Adipocyte (in vitro differentiated cells): ENCODE data around the gene DUOX1.

Experiments used
- DNase-seq: peaks from one replicate; pipeline ENCODE4 v3.0.0-alpha.2; 2015; ENCODE audit warnings: low read depth
- H3K27me3 ChIP-seq: replicated peaks from 2 replicates; pipeline ENCODE4 v1.7.0; 2013; ENCODE audit warnings: mild to moderate bottlenecking, low read length, moderate library complexity; ENCODE audit not compliant: control insufficient read depth, insufficient read depth
- H3K36me3 ChIP-seq: 2 replicates; pipeline ENCODE4 v1.7.0; 2013; ENCODE audit warnings: low read length, mild to moderate bottlenecking, moderate library complexity; ENCODE audit not compliant: control insufficient read depth, insufficient read depth, severe bottlenecking
- H3K4me1 ChIP-seq: 2 replicates; pipeline ENCODE4 v1.7.0; 2013; ENCODE audit warnings: mild to moderate bottlenecking, low read length, moderate library complexity; ENCODE audit not compliant: control insufficient read depth, insufficient read depth
- H3K4me3 ChIP-seq: 2 replicates; pipeline ENCODE4 v1.7.0; 2013; ENCODE audit warnings: mild to moderate bottlenecking, low read length, moderate library complexity
- H3K9ac ChIP-seq: 2 replicates; pipeline ENCODE4 v1.7.0; 2013; ENCODE audit warnings: mild to moderate bottlenecking, low read length, moderate library complexity
- H3K9me3 ChIP-seq: 2 replicates; pipeline ENCODE4 v1.7.0; 2013; ENCODE audit warnings: mild to moderate bottlenecking, low read length, moderate library complexity; ENCODE audit not compliant: control insufficient read depth

Gene DUOX1

DNA sequence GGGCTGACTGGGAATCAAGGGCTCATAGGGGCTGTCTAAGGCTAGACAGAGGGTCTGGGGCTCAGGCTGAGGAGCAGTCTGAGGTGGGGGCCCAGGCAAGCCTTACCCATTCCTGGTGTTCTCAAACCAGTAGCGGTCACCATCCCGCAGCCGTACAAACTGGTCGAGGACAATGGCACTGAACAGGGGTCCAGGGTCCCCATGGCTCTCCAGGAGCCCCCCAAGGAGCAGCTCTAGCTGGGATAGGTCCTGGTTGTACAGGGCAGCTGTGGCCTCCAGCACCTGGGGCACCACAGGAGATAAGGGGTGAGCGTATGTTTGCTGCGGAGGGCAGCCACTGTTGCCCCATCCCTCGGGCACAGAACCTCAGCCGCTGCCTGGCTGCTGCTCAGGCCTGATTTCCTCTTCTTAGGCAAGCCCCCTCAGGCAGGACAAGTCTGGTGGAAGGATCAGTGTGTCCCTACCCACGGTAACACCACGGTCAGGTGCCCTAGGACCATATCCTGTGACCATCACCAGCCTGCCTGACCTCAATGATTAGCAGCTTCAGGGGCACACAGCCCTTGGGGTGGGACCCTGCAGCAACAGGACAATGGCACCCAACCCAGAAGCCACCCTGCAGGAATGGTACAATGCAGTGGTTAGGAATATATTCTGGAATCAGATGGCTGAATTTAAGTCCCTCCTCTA is 21.7 kb upstream of the DUOX1 start:
- Histone ChIP-seq H3K4me3 (no peak overlapping the region), H3K9me3 (no peaks in the 10 kb centered on the region), H3K9ac (no peak overlapping the region), H3K27me3 (peaks cover 61% of the 10 kb centered on the region), H3K4me1 (peaks cover 4% of the 10 kb centered on the region), H3K36me3 (no peaks in the 10 kb centered on the region)
- DNase-seq, result no peak

DNA sequence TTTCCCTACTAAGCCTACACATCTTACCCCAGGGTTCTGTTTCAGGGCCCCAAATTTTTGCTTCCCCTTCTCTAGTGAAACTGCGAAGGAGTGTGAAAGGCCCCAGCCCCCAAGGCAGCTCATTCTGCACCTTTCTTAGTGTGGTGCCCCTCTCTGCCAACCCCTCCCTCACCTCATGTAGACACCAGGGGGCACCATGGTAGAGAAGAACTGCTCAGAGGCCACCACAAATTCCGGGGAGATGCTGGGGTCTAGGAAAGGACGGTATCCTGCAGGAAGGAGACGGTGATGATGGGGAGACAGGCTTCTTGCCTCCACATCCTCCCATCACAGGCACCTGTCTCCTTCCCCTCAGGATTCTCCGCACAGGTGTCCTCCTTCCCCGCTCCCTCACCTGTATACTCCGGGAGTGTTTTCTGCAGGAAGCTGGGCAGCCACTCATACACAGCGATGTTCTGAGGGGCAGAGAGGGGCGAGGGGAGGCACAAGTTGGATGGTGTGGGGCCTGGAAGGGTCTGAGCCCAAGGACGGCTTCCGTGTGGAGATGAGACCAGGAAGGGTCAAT is 19.5 kb upstream of the DUOX1 start:
- H3K4me3 ChIP-seq, result no peak overlapping the region
- H3K9me3 ChIP-seq, result no peaks in the 10 kb centered on the region
- peaks cover 4% of the 10 kb centered on the region for H3K4me1 ChIP-seq
- H3K27me3 ChIP-seq, result peaks cover 70% of the 10 kb centered on the region
- H3K9ac ChIP-seq, result no peak overlapping the region
- no peaks in the 10 kb centered on the region for H3K36me3 ChIP-seq
- DNase-seq, result no peak

DNA sequence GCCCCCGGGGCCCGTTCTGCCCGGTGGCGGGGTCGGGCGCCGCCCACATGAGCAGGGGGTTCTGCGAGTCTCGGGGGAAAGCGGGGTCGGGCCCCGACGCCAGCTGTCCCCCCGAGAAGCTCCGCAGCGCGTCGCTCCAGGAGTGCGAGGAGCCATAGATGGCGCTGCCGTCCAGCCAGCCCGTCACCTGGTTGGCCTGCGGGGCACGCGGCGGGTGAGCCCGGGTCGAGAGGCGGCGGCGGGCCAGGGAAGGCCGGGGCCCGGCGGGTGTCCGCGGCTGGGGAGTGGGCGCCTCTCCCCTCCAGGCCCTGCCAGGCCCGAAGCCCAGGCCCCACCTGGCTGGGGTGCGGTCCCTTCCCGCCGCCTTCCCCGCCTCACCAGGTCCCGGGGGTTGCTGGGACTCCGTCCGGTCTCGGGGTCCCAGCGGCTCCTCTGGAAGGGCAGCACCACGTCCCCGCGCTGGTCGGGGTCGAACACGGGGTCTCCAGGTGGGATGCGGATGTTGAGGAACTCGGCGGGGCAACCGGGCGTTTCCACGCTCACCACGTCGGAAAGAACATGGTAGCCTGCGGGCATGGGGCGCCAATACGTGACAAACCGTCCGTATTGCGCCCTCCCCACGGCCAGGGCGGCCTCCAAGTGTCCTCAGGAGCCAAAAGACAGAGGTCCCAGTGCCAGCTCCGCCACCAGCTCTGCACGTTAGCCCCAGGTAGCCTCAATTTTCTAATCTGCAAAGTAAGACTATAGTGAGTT is 18.2 kb upstream of the DUOX1 start:
- Histone ChIP-seq H3K9me3 (no peaks in the 10 kb centered on the region), H3K36me3 (no peaks in the 10 kb centered on the region), H3K4me3 (no peak overlapping the region), H3K9ac (no peak overlapping the region), H3K27me3 (peaks cover 76% of the 10 kb centered on the region), H3K4me1 (peaks cover 4% of the 10 kb centered on the region)
- DNase-seq, result no peak

DNA sequence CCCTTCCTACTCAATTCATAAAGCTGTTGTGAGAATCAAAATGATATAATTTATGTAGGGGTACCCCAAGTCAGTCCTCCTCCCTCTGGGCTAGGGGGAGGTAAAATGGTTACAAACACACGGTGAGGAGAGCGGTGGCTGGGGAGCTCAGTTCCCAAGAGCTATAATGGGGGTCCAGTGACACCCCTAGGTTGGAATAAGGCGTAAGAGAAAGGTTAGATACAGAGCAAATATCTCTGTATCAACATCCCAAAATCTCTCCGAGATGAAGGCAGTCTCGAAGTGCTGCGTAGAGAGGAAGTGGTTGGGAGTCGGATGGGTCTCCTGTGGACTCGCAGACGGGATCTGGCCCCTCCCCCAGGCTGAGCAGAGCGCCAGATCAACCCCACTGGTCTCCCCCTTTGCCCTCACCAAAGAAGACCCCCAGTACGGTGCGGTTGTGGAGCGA is 17.6 kb upstream of the DUOX1 start:
- Histone ChIP-seq H3K27me3 (peaks cover 76% of the 10 kb centered on the region), H3K9me3 (no peaks in the 10 kb centered on the region), H3K9ac (no peak overlapping the region), H3K36me3 (no peaks in the 10 kb centered on the region), H3K4me3 (no peak overlapping the region), H3K4me1 (peaks cover 4% of the 10 kb centered on the region)
- DNase-seq, result no peak

DNA sequence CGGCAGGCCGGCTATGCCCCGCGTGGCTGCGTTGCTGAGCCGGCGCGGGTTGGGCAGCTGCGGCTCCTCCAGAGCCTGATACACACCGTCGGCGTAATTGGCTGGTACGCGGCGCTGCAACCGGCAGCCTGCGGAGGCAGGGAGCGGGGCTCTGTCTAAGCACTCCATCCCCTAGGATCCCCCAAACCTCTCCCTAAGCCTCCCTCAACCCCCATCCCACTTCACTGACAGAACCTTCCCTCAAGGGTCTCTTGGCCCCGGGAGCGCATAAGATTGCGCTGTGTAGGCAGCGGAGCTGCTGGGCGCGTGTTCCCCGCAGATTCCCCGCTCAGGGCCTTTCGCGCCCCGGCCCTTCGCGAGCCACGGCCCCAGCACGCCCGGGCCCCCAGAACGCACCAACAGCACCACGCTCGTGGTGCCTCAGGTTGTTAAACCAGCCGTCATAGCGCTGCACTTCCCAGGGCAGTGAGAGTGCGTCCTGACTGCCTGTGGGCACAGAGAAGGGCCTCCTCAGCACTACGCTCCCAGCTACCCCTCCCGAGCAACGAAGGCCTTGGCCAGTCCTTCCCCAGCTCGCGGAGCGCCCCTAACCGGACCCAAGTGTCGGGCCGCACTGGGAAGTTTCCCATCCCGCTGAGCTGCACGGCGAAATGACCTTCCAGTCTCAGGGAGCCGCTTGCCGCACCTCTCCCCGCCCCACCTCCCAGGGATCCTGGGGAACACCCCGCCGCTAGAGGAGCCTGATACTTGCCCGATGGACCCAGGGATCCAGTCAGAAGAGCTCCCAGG is 17.0 kb upstream of the DUOX1 start:
- no peak for DNase-seq
- H3K27me3 ChIP-seq, result peaks cover 81% of the 10 kb centered on the region
- H3K9ac ChIP-seq, result no peak overlapping the region
- no peaks in the 10 kb centered on the region for H3K9me3 ChIP-seq
- peaks cover 6% of the 10 kb centered on the region for H3K4me1 ChIP-seq
- H3K36me3 ChIP-seq, result no peaks in the 10 kb centered on the region
- H3K4me3 ChIP-seq, result no peak overlapping the region

DNA sequence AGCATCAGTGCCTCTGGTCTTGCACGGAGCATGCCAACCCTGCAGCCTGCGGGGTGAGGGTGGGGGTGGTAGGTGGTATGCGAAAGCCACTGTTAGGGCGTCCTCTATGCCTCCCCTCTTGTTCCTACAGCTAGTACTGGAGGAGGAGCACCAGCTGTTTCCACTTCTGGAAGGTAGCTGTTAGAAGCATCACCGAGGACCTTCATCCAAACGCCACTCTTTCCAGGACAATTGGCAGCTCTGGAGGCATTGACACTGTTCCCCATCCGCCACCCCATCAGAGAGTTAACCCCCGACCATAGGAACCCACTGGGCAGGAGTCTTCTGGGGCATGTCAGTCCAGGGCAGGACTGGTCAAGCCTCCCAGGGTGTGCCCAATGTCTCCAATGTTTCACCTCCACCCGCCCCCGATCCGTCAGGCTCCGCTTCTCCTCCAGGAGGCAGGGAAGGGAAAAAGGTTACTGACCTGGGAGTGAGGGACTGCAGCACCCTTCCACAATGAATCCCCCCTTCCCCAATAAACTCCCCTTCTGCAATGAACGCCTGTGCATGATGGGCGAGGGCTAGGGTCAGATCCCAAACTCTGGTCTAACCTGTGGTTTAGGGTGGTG is 16.3 kb upstream of the DUOX1 start:
- peaks cover 7% of the 10 kb centered on the region for H3K4me1 ChIP-seq
- H3K4me3 ChIP-seq, result no peak overlapping the region
- DNase-seq, result no peak
- no peak overlapping the region for H3K9ac ChIP-seq
- H3K36me3 ChIP-seq, result no peaks in the 10 kb centered on the region
- no peaks in the 10 kb centered on the region for H3K9me3 ChIP-seq
- H3K27me3 ChIP-seq, result peaks cover 81% of the 10 kb centered on the region

DNA sequence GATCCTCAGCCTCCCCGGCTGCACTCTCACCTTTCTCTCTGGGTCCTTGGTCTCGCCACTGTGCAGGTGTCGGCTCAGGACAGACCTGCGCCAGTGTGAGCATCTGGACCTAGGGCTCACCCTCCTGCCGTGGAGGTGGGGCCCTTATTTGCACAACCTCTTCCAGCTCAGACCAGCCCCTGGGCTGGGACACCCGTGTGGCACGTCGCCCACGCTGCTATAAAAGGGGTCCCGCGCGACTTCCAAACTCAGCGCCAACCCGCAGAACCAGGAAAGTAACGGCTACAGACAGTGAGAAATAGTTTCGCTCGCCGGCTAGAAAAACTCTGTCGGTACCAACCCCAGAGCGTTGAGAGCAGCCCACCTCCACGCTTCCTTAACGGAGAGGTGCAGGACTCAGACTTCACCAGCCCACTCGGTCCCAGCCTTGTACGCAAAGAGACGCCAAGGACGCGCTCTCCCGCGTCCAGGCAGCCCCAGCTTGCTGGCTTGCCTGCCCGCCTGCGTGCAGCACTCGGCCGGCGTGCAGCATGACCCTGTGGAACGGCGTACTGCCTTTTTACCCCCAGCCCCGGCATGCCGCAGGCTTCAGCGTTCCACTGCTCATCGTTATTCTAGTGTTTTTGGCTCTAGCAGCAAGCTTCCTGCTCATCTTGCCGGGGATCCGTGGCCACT is 15.6 kb upstream of the DUOX1 start, which contains the start of the genes DUOX2 and DUOXA2:
DUOX2 (minus strand) TSS at position 97 of the 675 bp plus-strand sequence. CDS start 761 bp downstream, outside the sequence.
DUOXA2 (plus strand) TSS at position 251 of the 675 bp plus-strand sequence; CDS start at position 531, 280 bp downstream.
- Histone ChIP-seq H3K9ac (no peak within 1 kb of the TSS), H3K4me3 (no peak within 1 kb of the TSS), H3K27me3 (peaks cover 77% of the 10 kb centered on the region), H3K4me1 (peaks cover 7% of the 10 kb centered on the region), H3K36me3 (no peaks in the 10 kb centered on the region), H3K9me3 (no peaks in the 10 kb centered on the region)
- peak; percentile 31 for DNase-seq

DNA sequence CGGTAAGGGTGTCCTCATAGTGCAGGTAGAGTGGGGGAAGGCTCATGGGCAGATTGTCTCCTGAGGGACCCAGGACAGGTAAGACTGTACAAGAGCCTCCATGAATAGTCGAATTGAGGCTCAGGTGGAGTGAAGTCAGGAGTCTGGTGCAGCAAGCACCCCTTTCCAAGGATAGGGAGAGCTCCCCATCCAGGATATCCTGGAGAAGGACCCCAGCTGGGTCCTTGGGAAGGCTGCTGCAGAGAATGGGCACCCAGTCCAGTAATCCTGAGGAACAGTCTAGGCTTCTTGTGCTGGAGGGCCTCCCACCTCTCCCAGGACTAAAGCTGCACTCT is 15.1 kb upstream of the DUOX1 start:
- Histone ChIP-seq H3K9me3 (no peaks in the 10 kb centered on the region), H3K27me3 (peaks cover 73% of the 10 kb centered on the region), H3K4me3 (no peak overlapping the region), H3K9ac (no peak overlapping the region), H3K4me1 (peaks cover 7% of the 10 kb centered on the region), H3K36me3 (no peaks in the 10 kb centered on the region)
- no peak for DNase-seq

DNA sequence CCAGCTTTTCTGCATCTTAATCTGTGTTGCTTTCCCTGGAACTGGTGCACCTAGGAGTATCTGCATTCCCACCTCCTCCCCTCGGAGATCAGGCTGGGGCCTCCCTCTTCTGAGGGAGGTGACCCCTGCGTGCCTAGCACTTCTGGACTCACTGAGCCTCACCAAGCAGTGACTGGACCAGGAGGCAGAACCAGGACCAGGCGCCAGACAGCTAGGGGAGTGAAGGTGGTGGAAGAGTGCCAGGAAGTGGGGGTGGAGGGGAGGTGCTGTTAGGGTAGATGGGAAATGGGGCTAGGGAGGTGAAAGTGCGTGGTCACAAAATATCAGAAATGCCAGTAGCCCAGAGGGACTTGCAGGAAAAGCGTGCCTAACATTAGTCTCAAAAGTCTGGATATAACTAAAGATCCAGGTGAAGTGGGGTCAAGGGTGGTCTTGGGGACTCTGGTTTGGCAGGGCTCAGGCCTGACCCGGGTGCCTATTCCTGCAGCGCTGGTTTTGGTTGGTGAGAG is 14.4 kb upstream of the DUOX1 start:
- Histone ChIP-seq H3K4me3 (no peak overlapping the region), H3K4me1 (peaks cover 7% of the 10 kb centered on the region), H3K9ac (no peak overlapping the region), H3K36me3 (no peaks in the 10 kb centered on the region), H3K9me3 (no peaks in the 10 kb centered on the region), H3K27me3 (peaks cover 66% of the 10 kb centered on the region)
- DNase-seq, result no peak

DNA sequence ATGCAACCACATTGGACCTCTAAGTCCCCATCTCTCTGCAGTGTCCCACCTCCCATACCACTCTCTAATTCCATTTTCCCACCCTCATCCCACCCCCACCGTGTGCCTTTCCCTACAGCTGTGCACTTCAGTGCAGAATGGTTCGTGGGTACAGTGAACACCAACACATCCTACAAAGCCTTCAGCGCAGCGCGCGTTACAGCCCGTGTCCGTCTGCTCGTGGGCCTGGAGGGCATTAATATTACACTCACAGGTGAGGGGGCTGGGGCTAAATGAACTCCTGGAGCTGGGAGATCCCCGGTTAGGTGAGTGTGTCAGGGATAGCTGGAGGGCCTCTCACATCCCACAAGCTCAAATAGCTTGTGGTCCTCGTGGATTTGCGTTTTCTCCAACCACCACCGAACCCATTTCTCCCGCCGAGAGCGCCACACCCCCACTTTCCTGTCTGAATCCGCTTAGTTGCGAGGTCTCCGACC is 13.8 kb upstream of the DUOX1 start:
- no peak overlapping the region for H3K4me3 ChIP-seq
- no peak for DNase-seq

More for the DNA sequence above, 13.8 kb upstream of the DUOX1 start:
- no peak overlapping the region for H3K9ac ChIP-seq
- H3K36me3 ChIP-seq, result no peaks in the 10 kb centered on the region
- peaks cover 7% of the 10 kb centered on the region for H3K4me1 ChIP-seq
- H3K27me3 ChIP-seq, result peaks cover 64% of the 10 kb centered on the region
- no peaks in the 10 kb centered on the region for H3K9me3 ChIP-seq
